ENCODE data around the gene PHTF2.

The PHTF2 gene

GRCh38 chr7:77881871-77882270 lies 83.3 kb downstream of the PHTF2 start:
- no peaks in the 10 kb centered on the region for H3K4me1 ChIP-seq
- no peaks in the 10 kb centered on the region for H3K27me3 ChIP-seq (ENCODE audit: low read depth)
- in situ Hi-C loops (cut with MboI; ENCODE audit: low sequenced_read_pairs) = no loop called here
- peaks cover 2% of the 10 kb centered on the region; the same call in 1 of the 2 replicates for H3K9me3 ChIP-seq
- H3K36me3 ChIP-seq (replicated peaks) = no peaks in the 10 kb centered on the region
- H3K4me3 ChIP-seq = no peak overlapping the region
- DNase-seq (ENCODE audit: low spot score in 2 of 2) = no peak

DNA sequence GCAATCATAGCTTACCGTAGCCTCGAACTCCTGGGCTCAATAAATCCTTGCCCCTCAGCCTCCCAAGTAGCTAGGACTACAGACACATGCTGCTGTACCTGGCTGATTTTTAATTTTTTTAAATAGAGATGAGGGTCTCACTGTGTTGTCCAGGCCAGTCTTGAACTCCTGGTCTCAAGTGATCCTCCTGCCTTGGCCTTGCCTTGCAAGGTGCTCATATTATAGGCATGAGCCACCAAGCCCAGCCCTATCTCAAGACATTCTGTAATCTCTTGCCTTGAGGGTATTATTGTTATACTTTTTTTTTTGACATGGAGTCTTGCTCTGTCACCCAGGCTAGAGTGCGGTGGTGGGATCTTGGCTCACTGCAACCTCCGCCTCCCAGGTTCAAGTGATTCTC lies 86.6 kb downstream of the PHTF2 start:
- in situ Hi-C loops (cut with MboI; ENCODE audit: low sequenced_read_pairs) = no loop called here

GRCh38 chr7:77887567-77887966 lies 89.0 kb downstream of the PHTF2 start:
- DNase-seq (ENCODE audit: low spot score in 2 of 2) = no peak
- Histone ChIP-seq H3K4me3 (no peak overlapping the region), H3K36me3 (replicated peaks) (no peaks in the 10 kb centered on the region), H3K4me1 (no peaks in the 10 kb centered on the region), H3K9me3 (no peaks in the 10 kb centered on the region), H3K27me3 (ENCODE audit: low read depth) (no peaks in the 10 kb centered on the region)
- in situ Hi-C loops (cut with MboI; ENCODE audit: low sequenced_read_pairs) = no loop called here

More for the DNA sequence above, 86.6 kb downstream of the PHTF2 start:
- no peaks in the 10 kb centered on the region for H3K9me3 ChIP-seq
- no peaks in the 10 kb centered on the region for H3K4me1 ChIP-seq
- H3K4me3 ChIP-seq = no peak overlapping the region
- no peaks in the 10 kb centered on the region for H3K27me3 ChIP-seq (ENCODE audit: low read depth)
- no peaks in the 10 kb centered on the region for H3K36me3 ChIP-seq (replicated peaks)
- no peak for DNase-seq (ENCODE audit: low spot score in 2 of 2)

DNA sequence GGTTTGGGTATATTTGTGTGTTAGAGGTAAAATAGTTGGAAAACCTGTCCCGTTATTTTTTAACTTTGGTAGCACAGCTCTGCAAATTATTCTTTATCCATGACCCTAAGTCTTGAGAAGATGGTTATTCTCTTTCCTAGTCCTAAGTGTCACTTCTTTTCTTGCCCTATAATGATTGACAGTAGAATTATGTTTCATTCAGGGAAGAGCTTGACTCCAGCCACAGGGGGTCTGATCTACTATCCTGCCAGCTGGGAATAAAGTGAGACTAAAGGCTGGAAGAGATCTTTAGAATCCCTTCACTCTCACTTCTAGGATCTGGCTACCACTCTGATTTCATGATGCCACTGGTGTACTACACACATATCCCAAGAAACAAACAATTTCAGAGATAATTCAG lies 90.4 kb downstream of the PHTF2 start:
- Histone ChIP-seq H3K27me3 (ENCODE audit: low read depth) (no peaks in the 10 kb centered on the region), H3K9me3 (no peaks in the 10 kb centered on the region), H3K4me3 (no peak overlapping the region)

GRCh38 chr7:77893813-77894212 lies 95.2 kb downstream of the PHTF2 start:
- Histone ChIP-seq H3K4me3 (no peak overlapping the region), H3K36me3 (replicated peaks) (no peaks in the 10 kb centered on the region), H3K27me3 (ENCODE audit: low read depth) (no peaks in the 10 kb centered on the region), H3K4me1 (peaks cover 18% of the 10 kb centered on the region), H3K9me3 (no peaks in the 10 kb centered on the region)
- in situ Hi-C loops (cut with MboI; ENCODE audit: low sequenced_read_pairs) = no loop called here
- DNase-seq (ENCODE audit: low spot score in 2 of 2) = peak in 1 of 2 experiments; percentile 7

More for the DNA sequence above, 90.4 kb downstream of the PHTF2 start:
- Histone ChIP-seq H3K4me1 (peaks cover 7% of the 10 kb centered on the region), H3K36me3 (replicated peaks) (no peaks in the 10 kb centered on the region)
- in situ Hi-C loops (cut with MboI; ENCODE audit: low sequenced_read_pairs) = no loop called here
- DNase-seq (ENCODE audit: low spot score in 2 of 2) = no peak

DNA sequence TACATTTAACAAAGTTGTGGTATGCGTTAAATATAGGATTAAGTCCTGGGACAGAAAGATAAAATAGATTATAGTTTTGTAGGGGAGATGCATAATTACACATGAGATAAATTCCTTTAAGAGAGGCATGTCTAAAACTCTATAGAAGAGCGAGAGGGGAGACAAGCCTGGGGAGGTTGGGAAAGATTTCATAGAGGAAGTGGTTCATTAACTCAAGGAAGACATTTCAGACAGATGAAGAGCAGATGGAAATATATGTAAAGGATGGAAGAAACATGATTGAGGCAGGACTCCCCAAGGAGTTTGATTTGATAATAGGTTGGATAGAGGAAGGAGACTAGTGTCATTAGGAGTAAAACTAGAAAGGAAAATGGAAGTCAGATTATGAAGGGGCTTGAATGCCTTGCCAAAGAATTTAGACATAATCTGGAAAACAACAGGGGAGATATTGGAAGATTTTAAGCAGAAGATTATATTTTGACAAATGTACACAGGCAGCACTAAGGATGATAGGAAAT lies 96.1 kb downstream of the PHTF2 start:
- H3K4me1 ChIP-seq = peaks cover 18% of the 10 kb centered on the region
- no peak overlapping the region for H3K4me3 ChIP-seq
- in situ Hi-C loops (cut with MboI; ENCODE audit: low sequenced_read_pairs) = no loop called here
- DNase-seq (ENCODE audit: low spot score in 2 of 2) = peak in 1 of 2 experiments; percentile 57
- H3K27me3 ChIP-seq (ENCODE audit: low read depth) = no peaks in the 10 kb centered on the region
- no peaks in the 10 kb centered on the region for H3K36me3 ChIP-seq (replicated peaks)
- no peaks in the 10 kb centered on the region for H3K9me3 ChIP-seq

DNA sequence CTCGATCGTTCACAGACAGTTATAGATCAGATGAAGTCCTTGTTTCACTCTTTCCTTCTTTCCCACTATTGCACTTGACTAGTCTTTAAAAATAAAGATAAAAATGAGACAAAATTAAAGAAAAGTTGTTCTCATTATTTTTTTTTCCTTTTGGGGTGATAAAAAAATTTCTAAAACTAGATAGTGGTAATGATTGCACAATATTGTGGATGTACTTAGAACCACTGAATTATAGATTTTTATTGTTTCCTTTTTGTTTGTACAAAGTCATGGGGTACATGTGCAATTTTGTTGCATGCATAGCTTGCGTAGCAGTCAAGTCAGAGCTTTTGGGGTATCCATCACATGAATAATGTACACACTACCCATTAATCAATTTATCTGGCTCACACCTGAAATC lies 97.3 kb downstream of the PHTF2 start:
- no peak overlapping the region for H3K4me3 ChIP-seq
- H3K36me3 ChIP-seq (replicated peaks) = no peaks in the 10 kb centered on the region
- peaks cover 18% of the 10 kb centered on the region for H3K4me1 ChIP-seq
- H3K9me3 ChIP-seq = no peaks in the 10 kb centered on the region
- H3K27me3 ChIP-seq (ENCODE audit: low read depth) = no peaks in the 10 kb centered on the region
- in situ Hi-C loops (cut with MboI; ENCODE audit: low sequenced_read_pairs) = no loop called here
- DNase-seq (ENCODE audit: low spot score in 2 of 2) = no peak

DNA sequence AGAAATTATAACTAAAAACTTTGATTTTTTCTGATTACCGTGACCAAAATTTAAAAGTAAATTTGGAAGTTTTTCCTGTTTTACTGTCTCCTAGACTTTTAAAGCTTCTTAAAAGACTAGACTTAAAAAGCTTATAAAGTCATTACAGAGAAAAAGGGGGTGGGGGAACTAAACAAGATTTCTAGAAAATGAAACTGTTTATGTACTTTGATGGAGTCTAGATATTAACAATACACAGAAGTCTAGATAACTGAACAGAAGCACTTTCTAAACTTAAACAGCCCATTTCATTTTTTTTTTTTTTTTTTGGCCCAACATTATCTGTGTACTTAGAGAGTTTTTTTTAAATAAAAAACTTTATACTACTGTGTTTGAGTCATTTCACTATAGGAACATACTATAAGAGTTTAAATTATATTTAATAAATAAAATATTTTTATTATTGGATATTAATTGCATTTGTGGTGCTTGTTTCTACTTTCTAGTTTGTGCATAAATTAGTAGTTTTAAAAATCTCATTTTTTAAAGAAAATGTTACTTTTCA lies 98.5 kb downstream of the PHTF2 start:
- in situ Hi-C loops (cut with MboI; ENCODE audit: low sequenced_read_pairs) = no loop called here
- no peaks in the 10 kb centered on the region for H3K27me3 ChIP-seq (ENCODE audit: low read depth)

DNA sequence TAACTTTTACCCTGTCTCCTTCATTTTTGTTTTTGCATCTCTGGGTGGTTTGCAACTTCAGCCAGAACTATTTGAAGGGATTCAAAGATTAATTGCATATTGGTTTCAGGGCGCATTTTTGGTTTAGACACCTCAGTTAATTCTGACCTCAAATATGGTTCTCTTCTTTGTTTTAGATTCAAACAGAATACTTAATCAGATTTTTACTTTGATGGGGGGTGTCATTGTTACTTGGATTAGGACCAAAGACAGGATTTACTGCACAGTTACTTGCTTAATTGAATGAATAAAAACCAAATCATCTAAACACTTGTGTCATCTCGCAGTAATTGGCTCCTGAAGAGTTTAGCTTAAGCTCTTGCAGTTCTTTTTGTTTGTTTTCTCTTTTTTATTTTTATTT lies 100.9 kb downstream of the PHTF2 start:
- DNase-seq (ENCODE audit: low spot score in 2 of 2) = no peak
- in situ Hi-C loops (cut with MboI; ENCODE audit: low sequenced_read_pairs) = no loop called here

More for the DNA sequence above, 98.5 kb downstream of the PHTF2 start:
- DNase-seq (ENCODE audit: low spot score in 2 of 2) = no peak
- Histone ChIP-seq H3K4me1 (peaks cover 18% of the 10 kb centered on the region), H3K4me3 (no peak overlapping the region), H3K36me3 (replicated peaks) (no peaks in the 10 kb centered on the region), H3K9me3 (no peaks in the 10 kb centered on the region)

GRCh38 chr7:77903597-77903996 lies 105.0 kb downstream of the PHTF2 start:
- no peaks in the 10 kb centered on the region for H3K4me1 ChIP-seq
- H3K27me3 ChIP-seq (ENCODE audit: low read depth) = no peaks in the 10 kb centered on the region
- DNase-seq (ENCODE audit: low spot score in 2 of 2) = no peak
- no peak overlapping the region for H3K4me3 ChIP-seq
- H3K9me3 ChIP-seq = no peaks in the 10 kb centered on the region
- in situ Hi-C loops (cut with MboI; ENCODE audit: low sequenced_read_pairs) = loop anchor here (25.0 kb wide), 1 partner anchor 241 kb away; no protein-coding TSS in a partner anchor
- no peaks in the 10 kb centered on the region for H3K36me3 ChIP-seq (replicated peaks)

More for the DNA sequence above, 100.9 kb downstream of the PHTF2 start:
- Histone ChIP-seq H3K36me3 (replicated peaks) (no peaks in the 10 kb centered on the region), H3K4me1 (peaks cover 5% of the 10 kb centered on the region), H3K27me3 (ENCODE audit: low read depth) (no peaks in the 10 kb centered on the region), H3K9me3 (no peaks in the 10 kb centered on the region), H3K4me3 (no peak overlapping the region)

DNA sequence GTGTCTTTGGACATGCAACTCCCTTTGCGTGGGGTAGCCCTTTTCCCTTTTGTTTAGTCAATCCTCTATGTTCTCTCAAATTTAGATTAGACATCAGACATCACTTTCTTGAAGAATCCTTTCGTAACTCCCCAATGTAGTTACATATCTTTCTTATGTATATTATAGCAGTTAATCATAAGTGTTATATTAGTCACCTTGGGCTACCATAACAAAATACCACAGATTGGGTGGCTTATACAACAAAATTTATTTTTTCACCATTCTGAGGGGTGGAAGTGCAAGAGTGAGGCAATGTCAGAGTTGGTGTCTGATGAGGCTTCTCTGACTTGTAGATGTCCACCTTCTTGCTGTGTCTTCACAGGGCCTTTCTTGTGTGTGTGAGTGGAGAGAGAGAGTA lies 105.7 kb downstream of the PHTF2 start:
- no peaks in the 10 kb centered on the region for H3K27me3 ChIP-seq (ENCODE audit: low read depth)
- DNase-seq (ENCODE audit: low spot score in 2 of 2) = no peak
- no peak overlapping the region for H3K4me3 ChIP-seq
- no peaks in the 10 kb centered on the region for H3K9me3 ChIP-seq
- H3K36me3 ChIP-seq (replicated peaks) = no peaks in the 10 kb centered on the region
- in situ Hi-C loops (cut with MboI; ENCODE audit: low sequenced_read_pairs) = loop anchor here (25.0 kb wide), 1 partner anchor 242 kb away; no protein-coding TSS in a partner anchor
- no peaks in the 10 kb centered on the region for H3K4me1 ChIP-seq

DNA sequence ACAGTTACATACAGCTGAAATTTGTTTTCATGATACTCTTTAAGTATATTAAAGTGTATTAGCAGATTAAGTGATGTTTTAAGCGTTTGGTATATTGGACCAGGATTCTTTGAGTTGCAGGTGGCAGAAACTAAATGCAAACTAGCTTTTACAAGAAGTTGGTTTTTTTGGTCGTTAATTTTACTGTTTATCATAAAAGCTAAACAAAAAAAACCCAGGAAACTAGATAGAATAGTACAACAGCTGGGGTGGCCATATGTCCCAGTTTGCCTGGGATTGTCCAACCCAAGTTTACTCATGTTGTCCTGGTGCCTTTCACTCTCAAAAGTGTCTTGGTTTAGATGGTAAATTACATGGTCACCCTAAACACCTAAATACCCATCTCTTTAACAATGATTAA lies 108.7 kb downstream of the PHTF2 start:
- Histone ChIP-seq H3K27me3 (ENCODE audit: low read depth) (no peaks in the 10 kb centered on the region), H3K36me3 (replicated peaks) (peaks cover 4% of the 10 kb centered on the region; the same call in 1 of the 2 replicates), H3K4me1 (no peaks in the 10 kb centered on the region), H3K4me3 (no peak overlapping the region), H3K9me3 (no peaks in the 10 kb centered on the region)
- no peak for DNase-seq (ENCODE audit: low spot score in 2 of 2)
- in situ Hi-C loops (cut with MboI; ENCODE audit: low sequenced_read_pairs) = loop anchor here (25.0 kb wide), 1 partner anchor 245 kb away; no protein-coding TSS in a partner anchor

- no peak overlapping the region for H3K4me3 ChIP-seq
- DNase-seq (ENCODE audit: low spot score in 2 of 2) = no peak
- no peaks in the 10 kb centered on the region for H3K4me1 ChIP-seq
- in situ Hi-C loops (cut with MboI; ENCODE audit: low sequenced_read_pairs) = loop anchor here (25.0 kb wide), 1 partner anchor 246 kb away; no protein-coding TSS in a partner anchor
- no peaks in the 10 kb centered on the region for H3K27me3 ChIP-seq (ENCODE audit: low read depth)
- peaks cover 4% of the 10 kb centered on the region; the same call in 1 of the 2 replicates for H3K36me3 ChIP-seq (replicated peaks)
- no peaks in the 10 kb centered on the region for H3K9me3 ChIP-seq
Measured at GRCh38 chr7:77908664-77909063, 110.1 kb downstream of the PHTF2 start.

DNA sequence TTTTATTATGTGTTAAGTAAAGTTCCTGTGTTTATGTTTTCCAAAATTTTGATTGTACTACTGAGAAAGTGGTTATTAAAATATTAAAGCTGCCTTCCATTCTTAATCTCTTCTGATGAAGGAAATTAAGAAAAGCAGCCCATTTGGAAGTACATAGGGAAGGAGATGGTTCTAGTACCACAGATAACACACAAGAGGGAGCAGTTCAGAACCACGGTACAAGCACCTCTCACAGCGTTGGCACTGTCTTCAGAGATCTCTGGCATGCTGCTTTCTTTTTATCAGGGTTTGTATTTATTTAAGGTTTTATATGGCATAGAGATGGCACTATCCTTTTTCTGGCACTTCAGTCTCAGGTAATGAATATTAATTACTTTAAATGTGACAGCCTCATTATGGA lies 111.6 kb downstream of the PHTF2 start:
- in situ Hi-C loops (cut with MboI; ENCODE audit: low sequenced_read_pairs) = loop anchor here (25.0 kb wide), 1 partner anchor 248 kb away; no protein-coding TSS in a partner anchor
- H3K36me3 ChIP-seq (replicated peaks) = peaks cover 4% of the 10 kb centered on the region; the same call in 1 of the 2 replicates

More for the DNA sequence above, 111.6 kb downstream of the PHTF2 start:
- no peak for DNase-seq (ENCODE audit: low spot score in 2 of 2)
- Histone ChIP-seq H3K4me3 (no peak overlapping the region), H3K4me1 (peaks cover 4% of the 10 kb centered on the region; the same call in 1 of the 2 replicates), H3K27me3 (ENCODE audit: low read depth) (no peaks in the 10 kb centered on the region), H3K9me3 (no peaks in the 10 kb centered on the region)
